IPS DF 19.7 (cell line): ENCODE results near the gene KIF2A.
"Not testable (repeated sequence)": the region's sequence is repeated elsewhere in the genome, so short reads cannot be mapped to it uniquely, and the experiment has no call there.

Source experiments
- DNase-seq: peaks from one replicate; pipeline ENCODE4 v3.0.0-alpha.2; 2013; ENCODE audit warnings: low read depth, low spot score

Gene KIF2A

DNA sequence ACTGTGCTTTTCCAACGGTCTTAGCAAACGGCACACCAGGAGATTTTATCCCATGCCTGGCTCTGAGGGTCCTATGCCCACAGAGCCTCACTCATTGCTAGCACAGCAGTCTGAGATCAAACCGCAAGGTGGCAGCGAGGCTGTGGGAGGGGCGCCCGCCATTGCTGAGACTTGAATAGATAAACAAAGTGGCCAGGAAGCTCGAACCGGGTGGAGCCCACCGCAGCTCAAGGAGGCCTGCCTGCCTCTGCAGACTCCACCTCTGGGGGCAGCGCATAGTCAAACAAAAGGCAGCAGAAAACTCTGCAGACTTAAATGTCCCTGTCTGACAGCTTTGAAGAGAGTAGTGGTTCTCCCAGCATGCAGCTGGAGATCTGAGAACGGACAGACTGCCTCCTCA, 14.2 kb upstream of the KIF2A start:
- DNase-seq: not testable (repeated sequence)

DNA sequence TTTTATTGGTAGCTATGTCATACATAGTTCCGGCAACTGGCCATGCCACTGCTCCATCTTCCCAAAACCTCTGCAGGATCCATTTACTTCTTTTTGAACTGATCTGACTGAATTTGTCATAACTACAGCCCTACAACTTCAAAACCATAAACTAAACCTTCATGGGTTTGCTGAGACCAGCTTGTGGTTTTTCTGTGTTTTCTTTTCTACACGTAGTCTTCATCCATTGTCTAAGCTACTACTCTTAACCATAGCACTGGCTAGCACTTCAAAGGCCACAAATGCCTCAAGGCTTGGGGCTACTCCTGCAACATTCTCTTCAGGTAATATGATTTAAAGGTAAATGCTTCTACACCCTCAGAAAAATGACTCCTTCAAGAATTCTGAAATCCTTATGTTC, 9.0 kb upstream of the KIF2A start:
- DNase-seq: no peak

GRCh38 chr5:62298118-62298517, 7.9 kb upstream of the KIF2A start:
- no peak for DNase-seq

GRCh38 chr5:62299101-62299500, 6.9 kb upstream of the KIF2A start:
- no peak for DNase-seq

- no peak for DNase-seq
Observed at GRCh38 chr5:62299600-62299999, 6.4 kb upstream of the KIF2A start.

GRCh38 chr5:62305358-62305714, 670 bp upstream of the KIF2A start:
- DNase-seq: no peak

DNA sequence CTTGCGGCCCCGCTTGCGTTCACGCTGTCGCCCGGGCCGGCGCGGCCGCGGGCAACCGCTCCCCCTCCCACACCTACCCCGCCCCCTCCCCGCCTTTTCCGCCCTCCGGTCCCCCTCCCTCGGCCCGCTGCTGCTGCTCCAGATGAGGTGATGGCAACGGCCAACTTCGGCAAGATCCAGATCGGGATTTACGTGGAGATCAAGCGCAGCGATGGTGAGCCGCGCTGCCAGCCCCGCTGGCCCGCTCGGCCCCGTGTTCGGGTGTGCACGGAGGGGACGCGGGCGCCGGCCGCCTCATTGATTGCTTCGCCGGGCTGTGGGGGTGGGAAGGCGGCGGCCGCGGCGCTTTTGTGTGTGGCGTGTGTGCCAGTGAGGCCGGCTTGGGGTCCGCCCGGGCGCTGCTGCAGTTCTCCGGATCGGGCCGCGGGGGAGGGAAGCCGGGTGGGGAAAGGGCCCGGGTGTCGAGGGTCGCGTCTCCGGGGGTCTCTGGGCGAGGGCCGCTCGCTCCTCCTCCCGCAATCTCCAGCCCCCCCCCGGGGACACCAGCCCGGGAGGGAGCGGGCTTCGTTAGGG, 403 bp downstream of the KIF2A start:
- no peak for DNase-seq

DNA sequence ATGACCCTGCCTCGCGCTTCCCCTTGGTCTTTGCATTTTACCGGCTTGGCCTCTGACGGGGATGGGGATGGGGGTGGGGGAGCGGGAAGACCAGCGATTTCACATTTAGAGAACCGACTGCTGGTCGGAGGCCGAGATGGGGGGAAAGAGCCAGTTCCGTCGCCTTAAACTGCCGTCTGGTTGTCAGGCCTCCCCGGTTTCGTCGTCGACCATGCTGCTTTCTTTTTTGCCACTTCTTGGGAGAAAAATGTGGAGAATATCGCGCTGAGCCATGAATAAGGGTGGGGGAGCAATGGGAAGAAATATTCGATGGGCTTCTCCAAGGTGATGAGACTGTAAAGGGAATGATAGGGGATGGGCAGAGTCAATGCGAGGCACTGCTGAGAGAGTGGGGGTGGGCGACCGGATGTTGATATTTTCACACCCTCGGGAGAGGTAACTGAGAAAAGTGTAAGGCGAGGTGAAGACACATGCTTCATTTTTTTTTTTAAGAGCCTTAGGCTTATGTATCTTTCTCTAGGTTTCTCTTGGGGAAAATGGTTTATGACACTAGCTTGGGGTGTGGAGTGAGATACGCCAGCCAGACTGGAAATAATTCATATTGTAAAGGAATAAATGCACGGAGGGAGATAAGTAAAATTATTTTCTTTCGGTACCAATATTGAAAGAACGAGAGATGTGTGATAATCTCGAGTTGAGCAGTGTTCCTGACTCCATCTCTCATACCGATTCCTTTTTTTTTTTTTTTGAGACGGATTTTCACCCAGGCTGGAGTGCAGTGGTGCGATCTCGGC, 1.1 kb downstream of the KIF2A start:
- peak; percentile 12 for DNase-seq

GRCh38 chr5:62308439-62308838, 2.4 kb downstream of the KIF2A start:
- DNase-seq: no peak

- DNase-seq: no peak
Observed at GRCh38 chr5:62309107-62309506, 3.1 kb downstream of the KIF2A start.

GRCh38 chr5:62310426-62311143, 4.6 kb downstream of the KIF2A start:
- DNase-seq: no peak

DNA sequence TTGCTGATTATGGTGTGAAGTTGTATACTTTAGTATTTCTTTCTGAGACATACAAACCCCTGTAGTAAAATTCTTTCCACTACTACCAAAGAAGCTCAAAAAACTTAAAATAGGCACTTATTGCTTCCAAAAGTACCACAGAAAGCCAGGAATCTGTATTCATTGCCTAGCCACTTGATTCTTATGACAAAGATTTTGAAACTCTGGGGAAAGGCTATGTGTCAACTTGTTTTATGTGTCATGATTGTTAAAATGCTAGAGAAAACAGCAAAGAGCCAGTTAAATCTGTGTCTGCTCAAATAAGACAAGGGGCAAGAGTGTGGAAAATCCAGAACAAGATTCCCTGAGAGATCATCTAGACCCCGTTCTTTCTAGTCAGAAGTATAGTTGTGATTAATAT, 6.0 kb downstream of the KIF2A start:
- no peak for DNase-seq

- DNase-seq: no peak
Observed at GRCh38 chr5:62312674-62313073, 6.7 kb downstream of the KIF2A start.

GRCh38 chr5:62314213-62314830, 8.3 kb downstream of the KIF2A start:
- no peak for DNase-seq

DNA sequence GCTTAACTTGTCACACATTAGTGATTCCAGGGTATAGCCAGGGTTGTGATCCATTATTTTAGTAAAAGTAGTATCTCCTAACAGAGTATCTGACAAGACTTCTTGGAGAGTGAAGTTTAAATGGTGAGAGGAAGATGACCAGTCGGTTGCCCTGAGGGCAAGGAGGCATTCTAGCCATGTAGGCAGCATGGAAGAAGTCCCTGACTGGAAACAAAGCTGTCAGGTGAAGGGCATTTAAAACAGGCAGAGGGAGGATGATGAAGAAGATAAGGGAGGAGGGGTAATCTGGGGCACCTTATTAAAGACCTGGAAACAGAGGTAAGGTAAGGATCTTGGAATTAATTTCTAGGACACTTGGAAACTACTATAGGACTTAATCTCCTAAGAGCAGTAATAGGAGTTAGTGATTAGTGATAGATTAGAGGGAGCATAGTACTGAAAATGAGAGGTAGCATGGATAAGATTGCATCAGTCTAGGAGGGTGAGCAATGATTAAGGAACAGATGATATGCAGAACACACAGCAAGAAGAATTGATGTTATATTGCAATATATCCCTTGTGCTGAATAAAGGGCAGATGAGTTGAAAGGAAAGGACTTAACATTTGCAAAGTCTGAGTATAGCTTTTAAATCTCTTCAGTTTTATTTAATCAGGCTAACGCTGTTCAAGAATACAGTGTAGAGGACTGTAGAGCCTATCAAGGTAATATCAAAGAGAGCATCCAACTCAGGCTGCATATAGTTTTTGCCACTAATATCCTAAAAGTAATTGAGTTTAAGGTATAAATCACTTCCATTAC, 9.6 kb downstream of the KIF2A start:
- DNase-seq: no peak

DNA sequence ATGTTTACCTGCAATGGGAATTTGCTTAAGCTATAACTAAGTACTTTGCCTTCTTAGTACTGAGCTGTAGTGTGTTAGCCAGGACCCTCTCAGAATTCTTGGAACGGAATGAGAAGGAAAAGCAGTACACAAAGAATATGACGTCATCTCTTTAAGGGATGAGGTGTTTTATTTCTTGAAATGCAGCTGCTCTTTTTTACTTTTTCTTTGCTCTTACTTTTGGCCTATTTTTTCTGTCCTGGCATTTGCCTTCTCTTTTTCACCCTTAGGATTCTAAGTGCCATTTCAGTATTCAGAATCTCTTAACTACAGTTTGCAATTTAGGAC, 10.1 kb downstream of the KIF2A start:
- no peak for DNase-seq

DNA sequence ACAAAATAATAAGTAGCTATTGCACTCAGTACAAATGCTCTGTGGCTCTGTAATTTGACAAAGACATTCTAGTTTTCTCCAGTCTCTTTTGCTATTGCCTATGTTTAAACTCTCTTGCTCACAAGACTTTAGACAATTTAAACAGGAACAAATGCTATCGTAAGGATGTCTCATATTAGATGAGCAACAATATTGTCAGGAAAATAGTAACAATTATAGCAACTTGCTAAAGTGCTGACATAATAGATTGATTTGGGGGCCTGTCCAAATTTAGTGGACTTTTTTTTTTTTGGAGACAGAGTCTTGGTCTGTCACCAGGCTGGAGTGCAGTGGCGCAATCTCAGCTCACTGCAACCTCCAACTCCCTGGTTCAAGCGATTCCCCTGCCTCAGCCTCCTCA, 11.8 kb downstream of the KIF2A start:
- no peak for DNase-seq

DNA sequence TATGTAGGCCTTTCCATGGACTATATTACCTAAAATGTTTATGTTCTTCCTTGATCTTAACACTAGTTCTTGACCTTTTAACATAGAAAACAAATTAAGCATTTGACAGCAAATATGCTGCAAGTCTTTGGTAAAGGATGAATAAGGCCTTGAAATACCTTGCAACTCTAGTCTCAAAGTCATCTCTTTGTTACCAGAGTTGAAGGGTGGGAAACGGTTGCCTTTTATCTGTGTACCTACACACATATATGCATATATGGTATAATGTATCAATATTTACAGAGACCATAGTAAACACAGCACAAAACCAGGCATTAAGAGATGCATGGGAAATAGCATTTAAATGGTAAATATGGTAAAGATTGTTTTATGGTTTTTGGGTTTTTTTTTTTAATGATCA, 16.5 kb downstream of the KIF2A start:
- DNase-seq: no peak

GRCh38 chr5:62326302-62326701, 20.3 kb downstream of the KIF2A start:
- DNase-seq: no peak

- no peak for DNase-seq
Observed at GRCh38 chr5:62326702-62327101, 20.7 kb downstream of the KIF2A start.

GRCh38 chr5:62327138-62328053, 21.4 kb downstream of the KIF2A start:
- DNase-seq: no peak
